ENCODE results near the gene MATCAP1.

Gene MATCAP1

DNA sequence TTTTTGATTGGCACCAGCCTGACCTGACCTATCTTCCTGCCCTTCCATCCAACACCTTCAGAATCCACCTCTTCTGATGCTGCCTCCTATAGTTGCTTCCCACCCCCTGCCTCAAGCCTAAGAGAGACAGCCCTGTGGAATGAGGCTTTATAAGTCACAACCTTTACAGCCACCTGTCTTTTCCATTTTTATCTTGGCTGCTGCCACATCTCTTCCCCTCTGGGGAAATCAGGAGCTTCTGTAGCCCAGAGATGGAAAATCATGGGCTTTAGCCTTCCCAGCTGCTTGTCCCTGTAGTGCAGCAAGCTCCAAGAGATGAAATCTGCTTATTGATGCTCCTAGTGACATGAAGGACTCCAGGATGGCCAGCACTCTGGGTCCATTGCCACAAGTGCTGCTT is 55.3 kb downstream of the MATCAP1 start:
- DNase-seq (ENCODE audit: low read depth), result no peak
